Stimulated activated CD4-positive, alpha-beta T cell treated with anti-CD3 and anti-CD28 coated beads, Interleukin-4, amount 100 ng/mL, for 4 hours (primary cell): ENCODE data around the gene SUCO.

ENCODE experiments used
- DNase-seq, 2 experiments: peaks; one replicate each; pipeline ENCODE4 v3.0.0-alpha.2; 2020

SUCO gene

DNA sequence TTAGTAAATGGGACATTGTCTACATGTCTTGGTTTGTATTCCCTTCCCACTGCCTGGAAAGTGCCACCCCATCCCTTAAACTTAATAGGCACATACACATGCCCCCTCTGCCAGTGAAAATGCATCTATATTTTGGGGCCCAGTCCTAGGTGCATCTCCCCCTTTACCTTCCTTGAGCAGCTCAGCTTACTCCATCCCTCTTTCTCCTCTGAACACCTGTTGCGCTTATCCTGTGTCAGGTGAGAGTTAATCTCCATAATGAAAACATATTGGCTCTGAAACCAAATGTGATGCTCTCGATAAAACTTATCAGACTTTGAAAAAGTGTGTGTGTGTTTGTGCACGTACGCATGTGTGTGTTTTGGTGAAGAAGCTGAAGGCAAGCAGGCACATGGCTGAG lies 15.4 kb upstream of the SUCO start:
- no peak for DNase-seq

DNA sequence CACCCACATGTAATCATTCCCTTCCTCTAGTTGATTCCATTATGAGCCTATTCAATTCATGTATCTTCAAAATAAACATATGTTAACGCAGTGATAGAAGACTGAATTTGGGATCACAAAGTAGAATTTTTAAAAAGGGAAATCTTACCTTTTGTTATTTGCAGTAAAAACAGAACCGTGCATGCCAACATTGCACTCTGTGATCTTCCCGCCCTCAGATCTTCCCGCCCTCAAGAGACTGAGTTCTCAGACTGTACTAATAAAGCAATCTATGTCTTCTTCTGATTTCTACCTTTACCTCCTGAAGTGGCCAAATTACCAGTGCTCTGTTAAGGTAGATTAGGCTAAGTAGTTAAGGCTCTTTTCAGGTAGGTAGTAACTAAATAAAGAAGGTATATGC lies 3.6 kb upstream of the SUCO start:
- no peak for DNase-seq

DNA sequence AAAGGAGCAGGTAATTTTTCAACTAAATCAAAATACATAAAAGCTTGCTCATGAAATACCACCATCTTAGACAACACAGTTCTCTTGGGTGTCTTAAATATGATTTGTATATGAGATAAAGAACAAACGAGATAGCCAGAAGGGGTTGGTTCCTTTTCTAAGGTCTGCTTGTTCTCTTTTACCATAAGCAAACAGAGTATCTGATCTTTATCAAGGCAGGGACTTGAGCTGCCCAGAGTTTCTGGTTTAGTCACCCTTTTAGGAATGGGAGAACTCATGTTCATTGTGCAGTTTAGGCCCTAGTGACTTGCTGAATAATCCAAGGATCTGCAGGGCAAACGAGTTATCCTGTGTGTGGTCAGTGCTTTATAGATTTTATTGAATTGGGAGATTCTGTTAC lies 3.0 kb upstream of the SUCO start:
- no peak for DNase-seq

DNA sequence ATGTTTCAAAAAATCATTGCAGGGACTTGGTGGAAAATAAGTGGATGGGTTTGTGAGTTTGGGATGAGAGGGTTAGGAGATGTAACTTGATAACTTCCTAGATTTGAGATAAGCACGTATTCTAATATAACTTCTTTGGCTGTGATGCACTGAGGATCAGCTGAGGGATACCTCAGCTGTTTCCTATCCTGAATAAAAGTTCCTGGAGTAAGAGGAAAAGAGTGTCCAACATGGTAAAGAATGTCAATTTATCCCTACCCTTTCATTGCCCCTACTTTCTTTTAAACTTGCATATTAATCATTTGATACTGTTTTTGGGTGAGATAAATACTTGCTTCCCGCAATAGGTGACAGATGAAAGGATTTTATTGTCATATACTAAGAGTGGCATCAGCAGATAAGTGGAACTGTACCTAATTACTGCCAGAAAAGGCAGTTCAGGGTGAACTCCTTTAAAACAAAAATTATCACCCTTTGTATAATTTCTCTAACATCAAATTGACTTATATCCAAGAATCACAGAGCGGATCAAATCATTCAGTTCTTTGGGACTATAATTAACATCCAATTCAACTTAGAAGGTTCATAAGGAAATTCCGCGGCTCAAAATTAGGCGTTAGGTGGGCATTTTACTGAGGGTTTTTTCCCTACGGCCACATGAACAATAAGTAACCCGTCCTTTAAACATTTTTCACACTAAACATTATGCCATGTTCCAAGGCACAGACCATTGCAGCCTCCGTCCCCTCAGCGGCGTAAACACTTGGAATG lies 1.4 kb upstream of the SUCO start:
- no peak for DNase-seq

DNA sequence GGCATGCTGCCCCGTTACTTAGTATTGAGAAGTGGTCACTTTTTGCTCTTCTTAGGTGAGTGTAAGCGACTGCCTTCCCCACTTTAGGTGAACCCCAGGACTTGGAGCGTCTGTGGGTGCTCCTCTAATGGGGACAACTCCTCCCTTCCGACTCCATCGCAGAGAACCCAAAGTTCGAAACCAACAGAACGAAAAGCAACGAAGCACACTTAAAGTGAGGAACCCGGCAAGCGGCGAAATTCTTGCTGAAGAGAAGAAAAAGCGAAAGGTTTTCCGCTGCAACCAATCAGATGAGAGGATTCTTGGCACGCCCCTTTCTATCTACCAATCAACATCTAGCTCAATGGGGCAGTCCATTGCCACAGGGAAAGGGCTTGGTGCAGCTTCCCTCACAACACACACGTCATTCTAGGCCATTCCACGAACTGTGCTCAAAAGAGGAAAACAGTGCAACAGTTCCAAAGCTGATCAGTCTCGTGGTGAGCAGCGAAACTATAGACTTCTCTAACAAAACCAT lies 709 bp upstream of the SUCO start:
- DNase-seq, result peak; percentile 63 to 89

DNA sequence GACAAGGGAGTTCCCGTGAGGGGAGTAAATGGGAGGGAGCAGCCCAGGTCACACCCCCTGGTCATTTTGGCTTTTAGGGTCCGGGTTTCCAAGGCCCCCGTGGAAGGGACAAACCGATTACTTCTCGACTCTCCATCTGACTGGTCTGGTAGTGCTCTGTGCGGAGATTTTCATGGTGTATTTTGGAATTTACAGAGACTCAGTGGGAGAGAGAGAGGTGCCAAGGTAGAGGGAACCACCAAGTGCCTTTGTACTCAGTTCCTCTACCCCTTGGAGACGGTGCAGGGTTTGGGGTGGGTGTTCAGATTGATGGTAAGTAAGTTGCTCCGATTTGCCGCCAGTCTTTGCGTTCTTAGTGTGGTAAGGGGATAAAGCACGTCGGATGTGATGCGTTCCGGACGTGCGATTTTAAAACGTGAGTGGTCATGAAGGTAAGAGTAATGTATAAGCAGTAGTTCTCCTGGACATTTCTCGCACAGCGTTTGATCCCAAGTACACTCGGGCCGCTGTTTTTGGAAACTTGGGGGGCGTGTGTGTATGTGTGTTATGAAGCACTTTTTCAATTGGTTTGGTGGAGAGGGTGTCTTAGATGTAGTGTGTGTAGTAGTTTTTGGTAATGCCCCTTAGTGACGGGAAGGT lies 682 bp downstream of the SUCO start:
- peak; percentile 10 to 25 for DNase-seq

DNA sequence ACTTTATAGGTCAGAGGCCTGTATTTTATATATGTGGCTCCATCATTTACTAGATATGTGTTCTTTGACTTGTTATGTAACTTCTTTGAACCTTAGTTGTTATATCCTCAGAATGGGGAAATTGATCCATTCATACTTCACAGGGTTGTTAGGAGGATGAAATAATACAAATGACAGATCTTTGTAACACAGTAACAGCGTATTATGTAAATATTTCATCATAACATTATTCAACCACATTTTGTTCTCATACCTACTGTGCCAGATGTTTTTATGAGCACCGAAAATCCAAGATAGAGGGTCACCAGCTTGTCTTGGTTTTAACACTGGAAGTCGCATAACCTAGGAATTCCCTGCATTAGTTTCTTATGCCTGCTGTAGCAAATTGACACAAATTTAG lies 3.3 kb downstream of the SUCO start:
- no peak for DNase-seq

DNA sequence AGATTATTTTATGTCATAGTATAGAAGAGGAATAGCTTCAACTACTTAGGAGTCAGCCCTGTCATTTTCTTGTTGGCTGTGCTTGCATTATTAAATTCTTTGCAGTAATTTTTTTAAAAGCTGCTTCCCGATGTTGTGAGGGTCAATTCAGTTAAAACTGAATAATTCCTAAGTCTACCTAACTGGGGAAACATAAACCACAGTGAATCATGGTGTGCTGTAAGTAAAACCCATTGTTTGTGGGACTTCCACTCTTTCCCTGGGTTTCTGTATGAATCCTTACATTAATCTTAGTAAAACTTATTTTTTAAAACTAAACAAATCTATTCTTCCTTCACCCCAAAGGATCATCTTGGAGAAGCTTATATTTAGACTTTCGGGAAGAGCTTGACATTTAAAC lies 4.4 kb downstream of the SUCO start:
- DNase-seq, result no peak

DNA sequence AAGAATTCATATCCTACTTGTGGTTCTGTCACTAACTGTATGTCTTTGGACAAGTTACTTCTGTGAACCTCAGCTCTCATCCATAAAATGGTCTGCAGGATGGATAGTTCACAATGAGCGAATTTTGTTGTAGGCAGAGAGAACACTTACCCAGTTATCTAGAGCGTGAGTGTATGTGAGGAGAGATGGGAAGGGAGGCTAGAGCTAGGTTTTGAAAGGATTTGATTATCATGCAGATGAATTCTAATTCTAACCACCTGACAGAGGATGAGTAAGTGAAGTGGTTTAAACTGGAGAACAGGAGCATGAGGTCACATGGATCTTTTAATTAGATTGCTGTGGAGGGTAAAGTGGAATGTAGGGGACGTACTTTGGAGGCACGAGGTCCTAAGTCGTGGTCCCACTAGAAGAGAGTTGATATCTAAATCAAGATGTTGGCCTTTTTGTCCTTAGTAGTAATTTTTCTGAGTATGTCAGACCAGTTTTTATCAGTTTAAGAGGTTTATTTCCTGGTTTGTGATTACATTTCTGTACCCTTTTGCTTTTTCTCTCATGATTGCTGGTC lies 5.0 kb downstream of the SUCO start:
- no peak for DNase-seq

DNA sequence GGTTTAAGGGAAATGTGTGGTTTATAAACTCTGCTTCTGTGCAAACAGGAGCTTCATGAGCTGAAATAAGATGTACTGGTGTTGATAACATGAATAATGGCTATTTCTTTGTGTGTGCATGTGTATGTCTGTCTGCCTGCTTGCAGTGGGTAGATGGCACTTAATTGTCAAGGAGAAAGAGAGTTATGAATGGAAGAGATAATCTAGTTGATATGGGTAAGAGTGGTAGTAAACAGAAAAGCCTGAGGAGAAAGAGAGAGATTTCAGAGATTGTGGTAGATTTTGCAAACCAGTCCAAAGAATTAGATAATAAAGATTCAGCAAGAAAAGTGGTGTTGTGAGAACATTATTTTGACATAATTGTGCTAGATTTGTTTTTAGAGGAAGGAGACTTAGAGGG lies 7.7 kb downstream of the SUCO start:
- no peak for DNase-seq

DNA sequence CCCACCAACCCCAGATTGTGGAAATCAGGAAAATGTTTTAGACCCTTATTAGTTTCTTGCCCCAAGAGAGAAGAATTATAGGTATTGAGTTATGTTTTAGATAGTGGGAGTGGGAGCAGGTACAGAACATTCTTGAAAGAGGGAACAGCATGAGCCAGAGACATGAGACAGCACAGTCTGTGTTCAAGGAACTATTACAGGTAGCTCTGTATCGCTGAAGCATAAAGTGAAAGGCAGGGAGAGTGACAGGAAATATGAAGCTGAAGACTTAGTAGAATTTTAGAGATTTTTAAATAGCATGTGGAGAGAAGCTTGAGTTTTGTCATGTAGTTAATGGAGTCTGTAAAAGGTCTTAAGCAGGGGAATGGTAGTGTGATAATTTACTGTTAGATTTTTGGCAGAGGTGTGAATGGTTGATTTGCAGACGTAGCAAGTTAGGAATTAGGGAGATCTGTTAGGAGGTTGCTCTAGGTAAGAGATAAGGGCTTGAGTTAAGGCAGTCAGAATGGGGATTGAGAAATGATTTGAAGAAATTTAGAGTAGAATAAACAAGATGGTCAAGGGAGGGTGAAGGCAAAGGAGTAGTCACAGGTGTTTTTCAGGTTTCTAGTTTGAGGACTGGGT lies 11.6 kb downstream of the SUCO start:
- DNase-seq, result no peak

DNA sequence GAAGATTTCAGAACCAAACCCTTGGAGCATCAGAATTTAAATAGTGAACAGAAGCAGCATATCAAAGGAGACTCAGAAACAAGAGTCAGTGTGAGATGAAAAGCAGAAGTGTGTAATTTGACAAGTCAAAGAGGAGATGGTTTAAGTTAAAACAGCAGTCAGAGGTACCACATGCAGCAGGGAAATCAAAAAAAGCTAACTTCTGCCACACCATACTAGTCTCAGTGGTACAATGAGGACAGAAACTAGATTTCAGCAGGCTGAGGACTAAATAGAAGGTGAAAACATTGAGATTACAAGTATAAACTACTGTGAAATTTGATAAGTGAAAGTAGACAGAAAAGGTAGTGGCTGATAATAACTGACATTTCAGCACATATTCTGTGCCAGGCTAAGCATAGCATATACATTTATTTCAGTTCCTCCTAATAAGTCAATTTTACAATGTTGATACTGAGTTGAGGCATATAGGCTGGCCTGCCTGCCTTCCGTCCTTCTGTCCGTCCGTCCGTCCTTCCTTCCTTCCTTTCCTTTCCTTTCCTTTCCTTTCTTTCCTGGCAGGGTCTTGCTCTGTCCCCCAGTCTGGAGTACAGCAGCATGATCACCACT lies 12.6 kb downstream of the SUCO start:
- no peak for DNase-seq

DNA sequence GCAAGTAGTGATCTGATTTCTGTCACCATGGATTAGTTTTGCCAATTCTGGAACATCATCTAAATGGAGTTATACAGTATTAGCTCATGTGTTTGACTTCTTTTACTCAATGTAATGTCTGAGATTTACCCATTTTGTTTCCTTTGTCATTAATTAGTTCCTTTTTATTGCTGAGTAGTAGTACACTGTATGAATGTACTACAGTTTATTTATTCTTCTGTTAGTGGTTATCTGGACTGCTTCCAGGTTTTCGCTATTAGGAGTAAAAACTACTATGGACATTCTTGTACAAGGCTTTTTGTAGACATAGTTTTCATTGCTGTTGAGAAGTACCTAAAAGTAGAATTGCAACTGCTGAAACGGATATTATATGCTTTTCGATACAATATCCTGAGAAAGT lies 14.1 kb downstream of the SUCO start:
- no peak for DNase-seq

DNA sequence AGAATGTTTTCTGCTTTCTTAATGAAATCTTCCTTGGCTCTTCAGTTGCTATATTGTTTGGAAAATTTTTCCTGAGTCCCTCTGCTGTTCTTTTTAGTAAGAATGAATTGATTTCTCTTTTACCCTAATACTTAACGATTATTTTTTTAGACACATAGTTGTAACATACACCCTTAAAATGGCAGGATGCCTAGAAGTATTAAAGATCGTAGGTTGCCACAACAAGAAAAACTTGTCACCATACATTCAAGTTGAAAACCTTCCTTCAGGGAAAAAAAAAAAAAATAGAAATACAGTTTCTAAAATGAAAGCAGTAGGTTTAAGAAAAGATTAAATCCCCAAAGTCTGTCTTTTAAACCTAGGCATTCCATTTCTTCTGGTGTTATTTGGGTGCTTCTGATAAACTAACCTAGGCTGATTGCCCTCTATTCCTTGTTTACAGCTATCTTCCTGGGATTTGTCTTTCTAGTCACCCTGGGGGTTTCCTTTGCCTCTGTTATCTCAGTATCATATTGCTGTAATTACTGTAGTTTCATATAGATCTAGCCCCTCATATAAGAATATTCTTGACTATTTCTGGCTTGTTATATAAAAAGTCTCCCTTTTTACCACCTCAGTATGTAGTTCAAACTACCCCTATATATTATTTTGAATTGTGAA lies 16.8 kb downstream of the SUCO start:
- no peak for DNase-seq

DNA sequence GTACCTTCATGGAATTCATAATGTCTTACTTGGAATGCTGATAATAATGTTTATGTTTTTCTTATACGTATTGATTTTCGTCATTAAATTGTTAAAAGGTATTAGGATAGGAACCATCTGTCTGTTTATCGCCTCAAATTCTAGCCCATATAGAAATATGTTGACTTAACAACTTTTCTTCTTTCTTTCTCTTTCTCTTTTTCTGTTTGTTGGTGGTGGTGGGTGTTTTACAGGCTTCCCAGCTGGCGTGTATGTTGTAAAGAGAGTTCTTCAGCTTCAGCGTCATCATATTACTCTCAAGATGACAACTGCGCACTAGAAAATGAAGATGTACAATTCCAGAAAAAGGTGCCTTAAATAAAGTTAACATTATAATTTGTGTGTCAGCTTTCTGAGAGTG lies 18.3 kb downstream of the SUCO start:
- no peak for DNase-seq

DNA sequence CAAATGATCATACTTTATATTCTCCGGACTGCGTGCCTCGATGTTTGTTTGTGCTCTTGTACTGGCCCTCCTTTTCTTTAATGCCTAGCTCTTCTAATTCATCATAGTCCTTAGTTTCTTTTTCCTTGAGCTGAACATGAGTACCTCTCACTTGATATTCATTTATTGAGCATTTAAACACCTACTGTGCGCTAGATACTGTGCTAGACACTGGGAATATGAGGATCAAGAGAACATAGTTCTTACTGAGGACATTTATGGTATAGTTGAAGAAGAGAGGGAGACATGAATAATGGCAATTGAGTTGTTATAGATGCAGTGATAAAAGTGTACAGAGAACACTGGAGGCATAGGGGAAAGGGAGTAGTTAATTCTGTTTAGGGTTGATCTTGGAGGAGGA lies 22.0 kb downstream of the SUCO start:
- no peak for DNase-seq

DNA sequence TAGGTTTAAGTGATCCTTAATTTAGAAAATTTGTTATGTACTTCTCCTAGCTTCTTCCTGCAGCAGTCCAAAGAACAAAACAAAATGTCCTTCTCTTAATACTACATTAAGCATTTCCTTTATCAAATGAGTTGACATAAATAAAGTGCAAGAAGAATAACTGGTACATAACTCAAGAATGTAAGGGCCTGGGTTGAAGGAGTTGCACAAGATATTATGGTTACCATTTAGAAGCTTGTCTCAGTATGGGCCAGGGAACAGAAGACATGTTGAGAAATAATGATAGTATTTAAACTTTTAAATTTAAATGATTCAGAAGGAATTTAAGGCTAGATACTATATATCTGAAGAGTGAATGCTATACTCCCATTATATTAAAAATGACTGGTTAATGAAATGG lies 23.5 kb downstream of the SUCO start:
- DNase-seq, result no peak

DNA sequence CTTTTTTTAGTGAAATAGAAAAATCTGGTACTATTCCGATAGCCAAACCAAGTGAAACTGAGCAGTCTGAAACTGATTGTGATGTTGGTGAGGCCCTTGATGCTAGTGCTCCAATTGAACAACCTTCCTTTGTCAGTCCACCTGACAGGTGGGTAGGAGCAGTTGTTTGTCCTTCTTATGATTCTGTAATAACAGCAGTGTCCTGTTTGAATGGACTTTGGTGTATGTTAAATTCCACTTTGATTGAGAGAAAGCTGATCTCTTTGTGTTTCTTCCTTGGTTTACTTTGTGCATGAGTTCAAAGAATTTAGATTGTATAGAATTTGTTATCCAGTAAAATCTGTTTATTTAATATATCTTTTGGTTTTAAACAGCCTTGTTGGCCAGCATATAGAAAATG lies 24.3 kb downstream of the SUCO start:
- DNase-seq, result no peak

DNA sequence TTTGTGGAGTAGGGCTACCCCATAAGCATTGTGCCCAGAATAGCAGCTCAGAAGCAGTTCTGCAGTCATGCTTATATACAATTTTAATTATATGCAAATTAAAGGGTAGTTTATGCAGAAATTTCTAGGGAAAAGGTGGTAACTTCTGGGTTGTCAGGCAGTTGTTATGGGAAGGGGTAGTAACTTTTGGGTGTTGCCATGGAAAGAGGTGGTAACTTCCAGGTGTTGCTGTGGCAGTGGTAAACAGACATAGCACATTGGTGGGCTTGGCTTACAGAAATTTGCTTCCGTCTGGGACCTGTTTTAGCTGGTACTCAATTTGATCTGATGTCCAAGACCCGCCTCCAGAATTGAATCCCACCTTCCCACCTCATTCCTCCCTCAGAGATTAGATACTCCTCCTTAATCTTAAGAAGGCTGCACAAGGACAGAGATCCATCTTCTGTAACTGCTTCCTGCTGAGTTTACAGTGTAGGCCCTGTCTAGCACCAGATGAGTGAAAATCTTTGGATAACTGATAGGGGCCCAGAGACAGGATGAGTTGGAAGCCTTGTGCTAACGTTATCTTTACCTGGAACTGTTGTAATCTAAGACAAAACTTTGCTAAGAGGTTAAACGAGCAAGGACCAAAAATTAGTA lies 26.7 kb downstream of the SUCO start:
- DNase-seq, result no peak

DNA sequence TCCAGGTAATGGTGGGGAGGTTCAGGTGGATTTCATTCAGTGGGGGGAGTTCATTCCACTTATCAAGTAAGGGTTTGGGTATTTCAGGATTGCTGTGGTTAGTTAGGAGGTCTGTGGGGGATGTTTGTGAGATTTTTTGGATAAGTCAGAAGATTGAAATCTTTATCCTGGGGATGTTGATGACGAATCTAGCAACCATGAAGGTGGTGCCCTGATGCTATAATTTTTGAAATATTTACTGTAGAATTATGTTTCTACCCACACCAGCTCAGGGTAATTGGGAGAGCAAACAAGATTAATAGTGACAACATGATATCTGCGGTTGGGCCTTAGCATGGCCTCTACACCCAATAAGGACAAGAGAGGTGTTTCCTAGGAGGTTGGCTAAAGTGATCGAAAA lies 28.3 kb downstream of the SUCO start:
- no peak for DNase-seq

DNA sequence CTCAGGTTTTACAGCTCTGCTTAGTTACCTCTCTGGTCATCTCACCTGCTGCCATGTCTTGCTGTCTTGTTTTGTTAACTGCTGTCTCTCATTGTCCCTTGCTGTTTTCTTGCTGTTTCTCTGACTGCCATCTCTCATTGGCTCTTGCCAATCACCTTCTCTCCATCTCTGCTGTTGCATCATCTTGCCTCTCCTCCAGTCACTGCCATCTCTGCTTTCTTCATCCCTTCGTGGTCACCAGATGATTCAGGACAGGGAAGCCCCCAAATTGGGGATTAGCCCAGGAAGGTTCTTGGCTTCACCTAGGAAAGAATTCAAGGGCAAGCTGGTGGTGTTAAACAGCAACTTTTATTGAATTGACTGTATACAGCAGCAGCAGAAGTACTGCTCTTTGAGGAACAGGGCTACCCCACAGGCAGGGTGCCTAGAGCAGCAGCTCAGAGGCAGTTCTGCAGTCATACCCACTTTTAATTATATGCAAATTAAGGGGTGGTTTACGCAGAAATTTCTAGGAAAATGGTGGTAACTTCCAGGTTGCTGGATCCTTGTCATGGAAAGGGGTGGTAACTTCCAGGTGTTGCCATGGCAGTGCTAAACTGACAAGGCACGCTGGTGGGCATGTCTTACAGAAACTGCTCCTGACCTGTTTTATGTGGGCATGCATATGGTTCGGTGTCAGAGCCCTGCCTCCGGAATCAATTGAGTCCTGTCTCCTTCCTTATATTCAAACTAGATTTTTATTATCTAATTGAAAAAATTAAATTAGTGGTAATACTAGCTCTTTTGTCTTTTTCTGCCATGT lies 33.4 kb downstream of the SUCO start:
- no peak for DNase-seq

DNA sequence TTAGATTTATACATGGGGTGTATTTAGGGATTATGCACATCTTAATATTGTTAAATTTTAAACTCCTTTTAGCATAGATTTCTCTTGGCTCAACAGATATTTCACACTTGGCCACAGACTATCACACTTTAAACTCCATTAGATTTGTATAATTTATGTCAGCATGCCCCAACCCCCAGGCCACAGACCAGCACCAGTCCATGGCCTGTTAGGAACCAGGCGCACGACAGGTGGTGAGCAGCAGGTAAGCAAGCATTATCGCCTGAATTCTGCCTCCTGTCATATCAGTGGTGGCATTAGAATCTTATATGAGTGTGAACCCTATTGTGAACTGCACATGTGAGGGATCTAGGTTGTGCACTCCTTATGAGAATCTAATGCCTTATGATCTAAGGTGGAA lies 34.8 kb downstream of the SUCO start:
- no peak for DNase-seq
